NCI-H146 treated with DMSO at 0.1 percent for 48 hours (cell line): Measurements from ENCODE around the gene PKP4.

Experiments
- DNase-seq: peaks from one replicate; lab custom pipeline; 2025; ENCODE audit not compliant: unreplicated experiment; lab: John Stamatoyannopoulos, UW

The PKP4 gene

DNA sequence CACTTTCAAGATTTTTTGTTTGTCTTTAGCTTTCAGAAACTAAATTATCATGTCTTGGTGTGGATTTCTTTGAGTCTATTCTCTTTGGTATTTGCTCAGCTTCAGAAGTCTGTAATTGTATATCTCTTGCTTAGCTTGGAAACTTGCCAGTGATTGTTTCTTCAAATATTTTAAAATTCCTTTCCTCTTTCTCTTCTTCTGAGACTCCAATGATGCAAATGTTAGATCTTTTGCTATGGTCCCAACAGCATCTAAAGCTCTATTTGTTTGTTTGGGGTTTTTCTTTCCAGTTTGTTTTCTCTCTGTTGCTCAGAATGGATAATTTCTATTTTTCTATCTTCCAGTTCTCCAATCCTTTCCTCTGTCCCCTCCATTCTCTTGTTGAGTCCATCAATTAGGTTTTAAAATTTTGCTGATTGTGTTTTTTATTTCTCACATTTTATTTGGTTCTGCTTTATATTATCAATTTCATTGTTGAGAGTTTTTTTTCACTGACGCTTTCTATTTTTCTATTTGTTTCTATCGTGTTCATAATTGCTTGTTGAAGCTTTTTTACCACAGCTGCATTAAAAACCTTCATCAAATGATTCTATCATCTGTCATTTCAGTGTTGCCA lies 256.9 kb downstream of the PKP4 start:
- no peak for DNase-seq

DNA sequence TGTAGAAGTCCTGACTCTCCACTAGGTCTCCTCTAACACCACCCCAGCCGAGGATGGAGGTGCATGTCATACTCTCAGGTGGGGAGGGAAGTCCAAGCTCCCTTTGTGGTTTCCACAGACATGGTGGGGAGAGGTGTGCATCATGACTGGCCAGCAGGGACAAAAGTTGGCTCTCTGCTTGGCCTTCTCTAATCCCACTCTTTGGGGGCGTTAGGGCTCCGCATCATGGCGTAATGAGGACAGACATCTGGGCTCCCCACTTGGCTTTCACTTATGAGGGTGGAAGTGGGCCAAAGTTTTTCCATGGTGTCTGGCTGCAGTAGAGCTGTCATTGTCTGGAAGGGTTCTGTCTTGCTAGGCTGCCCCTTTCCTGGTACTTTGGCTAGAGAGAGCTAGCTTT lies 257.7 kb downstream of the PKP4 start:
- DNase-seq, result no peak

DNA sequence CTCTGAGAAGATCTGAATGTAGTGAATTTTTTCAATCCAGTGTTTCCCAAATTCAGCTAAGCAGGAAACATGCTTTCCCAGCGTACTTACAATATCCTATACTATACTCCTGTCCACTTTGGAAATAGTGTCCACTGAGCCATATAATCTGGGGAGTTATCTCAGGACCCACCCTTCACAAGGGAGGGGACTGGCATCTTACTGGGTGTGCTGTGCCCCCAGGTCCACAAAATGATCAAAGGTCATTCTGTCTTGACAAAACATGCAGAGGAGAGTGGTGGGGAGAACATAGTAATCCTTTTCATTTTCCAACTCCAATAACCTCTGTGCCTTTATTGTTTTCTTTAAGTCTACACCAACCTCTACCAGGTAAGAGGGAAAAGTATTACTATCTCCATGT lies 258.6 kb downstream of the PKP4 start:
- no peak for DNase-seq

- no peak for DNase-seq
Measured at GRCh38 chr2:158716121-158716791, 259.5 kb downstream of the PKP4 start.

GRCh38 chr2:158716921-158717320 lies 260.2 kb downstream of the PKP4 start:
- no peak for DNase-seq

DNA sequence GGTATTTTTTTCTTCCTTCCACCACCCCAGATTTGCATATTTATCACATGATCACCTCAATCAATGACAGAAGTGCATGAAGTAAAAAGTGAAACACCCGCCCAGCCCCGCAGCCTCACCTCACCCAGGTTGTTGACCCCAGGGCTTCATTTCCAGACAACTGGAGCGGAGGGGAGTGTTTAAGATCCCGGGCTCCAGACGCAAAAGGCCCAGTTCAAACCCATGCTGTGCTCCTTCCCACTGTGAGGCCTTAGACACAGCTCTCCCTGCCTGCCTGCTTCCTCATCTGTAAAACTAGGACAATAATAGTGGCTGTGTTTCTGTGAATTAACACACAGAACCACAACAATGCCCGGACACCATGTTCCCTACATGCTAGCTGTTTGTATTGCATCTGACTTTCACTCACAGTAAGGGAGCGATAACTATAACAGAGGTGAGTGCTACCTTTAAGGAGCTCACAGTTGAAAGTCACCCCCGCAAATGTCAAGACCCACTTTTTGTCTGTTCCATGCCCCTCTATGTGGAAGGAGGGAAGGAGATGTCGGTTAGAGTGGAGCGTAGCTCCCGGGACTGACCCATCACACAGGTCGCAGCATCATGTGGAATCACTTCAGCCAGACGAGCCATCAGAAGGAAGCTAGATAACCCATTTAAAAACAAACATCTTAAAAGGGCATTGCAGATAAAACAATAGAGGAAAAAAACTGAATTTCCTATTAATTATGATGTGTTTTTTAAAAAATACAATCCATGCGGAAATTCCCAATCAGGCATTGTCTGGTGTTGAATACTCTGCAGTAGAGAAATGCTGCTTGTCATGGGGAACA lies 260.8 kb downstream of the PKP4 start:
- DNase-seq, result no peak

DNA sequence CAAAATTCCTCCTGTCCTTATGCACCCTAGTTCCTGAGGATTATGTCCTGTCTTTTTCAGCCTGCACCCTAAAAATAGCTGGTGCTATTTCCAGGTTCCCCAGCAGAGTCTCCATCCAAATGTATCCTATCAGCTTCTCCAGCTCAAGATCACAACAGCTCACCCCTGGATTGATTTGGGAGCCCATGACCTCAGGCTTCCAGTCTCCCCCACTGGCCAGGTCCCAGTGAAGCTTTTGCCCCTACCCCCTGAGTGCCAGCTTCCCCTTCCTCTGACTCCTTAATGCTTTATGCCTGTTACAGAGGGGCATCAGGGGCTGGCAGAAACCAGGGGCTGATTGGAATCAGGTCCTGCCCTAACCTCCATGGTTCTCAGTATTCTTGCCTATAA lies 261.4 kb downstream of the PKP4 start:
- no peak for DNase-seq

- DNase-seq, result no peak
Measured at GRCh38 chr2:158718851-158719250, 262.1 kb downstream of the PKP4 start.

DNA sequence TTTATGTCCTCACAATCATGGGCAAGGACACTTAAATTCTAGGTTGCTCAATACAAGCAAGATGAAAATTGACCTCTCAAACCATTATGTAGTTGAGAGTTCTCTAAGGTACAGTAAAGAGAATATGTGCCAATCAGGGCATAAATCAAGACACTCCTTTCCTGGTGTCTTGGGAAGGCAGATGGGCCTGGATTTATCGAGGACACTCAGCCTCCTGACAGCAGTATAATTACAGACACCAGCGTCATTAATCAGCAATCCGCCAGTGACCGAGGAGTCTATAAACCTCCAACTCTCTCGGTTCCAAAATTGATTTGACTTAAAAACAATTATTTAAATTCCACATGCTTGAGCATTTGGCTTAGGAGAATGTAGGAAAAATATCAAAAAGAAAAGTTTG lies 262.7 kb downstream of the PKP4 start:
- no peak for DNase-seq

GRCh38 chr2:158722266-158723105 lies 265.7 kb downstream of the PKP4 start:
- DNase-seq, result no peak

DNA sequence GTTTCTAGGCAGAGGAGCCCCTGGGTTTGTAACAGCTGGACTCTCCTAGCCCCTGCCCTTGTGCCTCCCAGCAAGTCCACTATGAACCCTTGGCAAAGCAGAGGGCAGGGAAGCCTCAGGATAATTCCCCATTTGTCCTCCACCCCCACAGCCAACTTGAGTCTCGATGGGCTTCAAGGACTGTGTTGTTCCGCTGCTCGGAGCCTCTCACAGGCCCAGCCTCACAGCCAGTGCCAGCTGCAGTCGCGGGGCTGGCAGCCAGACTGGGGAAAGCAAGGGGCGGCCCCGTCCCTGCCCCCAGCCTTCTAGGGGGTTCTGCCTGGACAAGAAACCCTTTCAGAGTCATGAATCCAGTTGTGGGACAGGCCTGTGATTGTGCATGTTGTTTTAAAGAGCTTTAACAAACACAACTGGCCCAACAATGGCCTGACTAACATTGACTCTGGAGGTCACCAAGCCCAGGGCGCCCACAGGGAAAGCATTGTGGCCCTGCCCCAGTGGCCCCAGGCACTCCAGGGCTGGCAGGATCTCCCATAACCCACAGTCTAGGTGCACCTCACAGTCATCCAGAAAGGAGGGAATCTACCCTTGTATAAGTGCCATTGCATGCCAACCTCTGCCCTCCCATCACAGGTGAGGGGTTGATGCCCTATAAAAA lies 266.6 kb downstream of the PKP4 start:
- DNase-seq, result no peak

- peak; percentile 84 for DNase-seq
Measured at GRCh38 chr2:158723921-158724802, 267.4 kb downstream of the PKP4 start.

- DNase-seq, result no peak
Measured at GRCh38 chr2:158724803-158725381, 268.1 kb downstream of the PKP4 start.

DNA sequence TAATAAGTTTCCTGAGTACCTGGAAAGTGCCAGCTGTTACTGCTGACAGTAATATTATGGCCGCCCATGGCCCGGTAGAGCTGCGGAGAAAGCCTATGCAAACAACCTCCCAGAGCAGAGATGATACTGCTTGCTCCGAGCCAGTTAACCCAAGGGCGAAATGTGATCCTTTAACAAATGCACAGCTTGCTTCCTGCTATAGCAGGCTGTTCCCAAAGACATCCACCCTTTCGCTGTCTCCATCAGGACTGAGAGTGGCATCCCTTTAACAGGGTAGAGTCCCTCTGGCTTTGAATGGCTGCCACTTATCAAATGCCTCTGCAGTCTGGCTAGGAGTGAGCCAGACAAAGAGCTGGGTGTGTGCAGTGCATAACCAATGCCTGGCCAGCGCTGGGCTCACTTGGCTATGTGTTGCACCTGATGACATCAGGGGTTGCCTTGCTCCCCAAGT lies 268.7 kb downstream of the PKP4 start:
- DNase-seq, result peak; percentile 51

DNA sequence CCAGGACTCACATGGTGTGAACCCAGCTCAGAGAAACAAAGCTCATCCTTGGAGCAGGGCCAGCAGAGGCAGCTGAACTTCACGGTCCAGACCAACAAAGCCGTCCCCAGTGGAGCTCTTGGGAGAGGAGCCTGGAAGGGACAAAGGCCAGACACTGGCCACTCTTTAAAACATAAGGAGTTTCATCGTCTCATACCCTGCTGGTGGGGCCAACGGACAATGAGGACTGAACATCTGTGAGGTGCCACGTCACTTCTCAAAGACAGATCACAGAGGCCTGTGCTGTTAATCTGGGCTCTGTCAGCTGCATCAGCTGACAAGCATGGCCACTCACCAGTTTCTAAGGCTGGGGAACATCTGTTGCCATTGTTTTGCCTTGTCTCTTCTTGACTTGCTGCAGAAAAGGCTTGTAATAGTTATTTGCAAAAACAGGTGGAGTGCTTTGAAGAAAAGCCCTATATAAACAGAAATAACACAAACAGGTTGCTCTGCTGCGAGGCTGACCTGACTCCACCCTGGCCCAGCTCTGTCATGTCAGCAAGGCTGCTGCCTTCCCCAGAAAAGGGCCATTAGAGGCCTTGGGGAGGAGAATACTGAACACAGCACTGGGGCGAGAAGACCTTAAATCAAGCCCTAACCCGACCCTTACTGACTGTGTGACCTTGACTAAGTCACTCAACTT lies 270.3 kb downstream of the PKP4 start:
- DNase-seq, result no peak

DNA sequence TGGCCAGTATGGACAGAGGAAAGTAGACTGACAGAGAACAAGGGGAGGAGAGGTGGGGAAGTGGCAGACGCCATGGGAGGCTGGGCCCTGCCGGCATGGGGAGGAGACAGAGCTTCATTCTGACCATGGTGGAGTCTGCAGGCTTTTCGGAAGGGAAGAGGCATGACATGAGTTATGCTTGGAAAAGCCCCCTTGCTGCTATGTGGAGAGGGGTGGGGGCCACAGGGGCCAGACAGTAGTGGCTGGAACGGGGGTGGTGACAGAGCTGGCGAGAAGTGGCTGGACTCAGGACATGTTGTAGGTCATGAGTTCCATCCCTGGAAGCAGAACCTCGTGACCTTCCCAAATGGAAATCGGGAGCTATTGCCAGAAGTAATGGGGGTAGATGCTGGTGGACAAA lies 271.7 kb downstream of the PKP4 start:
- no peak for DNase-seq

DNA sequence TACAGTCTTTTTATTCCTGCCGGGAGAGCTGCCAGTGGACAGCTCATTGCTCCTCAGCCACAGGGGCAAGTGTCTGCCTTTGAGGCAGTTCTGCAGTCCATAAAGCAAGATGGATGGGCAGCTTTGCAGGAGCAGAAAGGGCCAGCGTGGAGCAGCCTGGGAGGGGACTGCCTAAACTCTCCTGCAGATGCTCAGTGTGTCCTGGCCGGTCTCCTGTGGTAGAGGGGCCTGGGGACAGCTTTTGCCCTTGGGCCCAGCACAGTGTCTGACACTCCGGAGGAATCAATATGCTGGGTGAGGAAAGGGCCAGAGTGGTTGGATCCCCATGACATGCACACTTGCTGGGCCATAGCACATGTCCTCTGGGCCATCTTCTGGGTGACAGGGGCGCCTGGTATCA lies 272.7 kb downstream of the PKP4 start:
- DNase-seq, result no peak

DNA sequence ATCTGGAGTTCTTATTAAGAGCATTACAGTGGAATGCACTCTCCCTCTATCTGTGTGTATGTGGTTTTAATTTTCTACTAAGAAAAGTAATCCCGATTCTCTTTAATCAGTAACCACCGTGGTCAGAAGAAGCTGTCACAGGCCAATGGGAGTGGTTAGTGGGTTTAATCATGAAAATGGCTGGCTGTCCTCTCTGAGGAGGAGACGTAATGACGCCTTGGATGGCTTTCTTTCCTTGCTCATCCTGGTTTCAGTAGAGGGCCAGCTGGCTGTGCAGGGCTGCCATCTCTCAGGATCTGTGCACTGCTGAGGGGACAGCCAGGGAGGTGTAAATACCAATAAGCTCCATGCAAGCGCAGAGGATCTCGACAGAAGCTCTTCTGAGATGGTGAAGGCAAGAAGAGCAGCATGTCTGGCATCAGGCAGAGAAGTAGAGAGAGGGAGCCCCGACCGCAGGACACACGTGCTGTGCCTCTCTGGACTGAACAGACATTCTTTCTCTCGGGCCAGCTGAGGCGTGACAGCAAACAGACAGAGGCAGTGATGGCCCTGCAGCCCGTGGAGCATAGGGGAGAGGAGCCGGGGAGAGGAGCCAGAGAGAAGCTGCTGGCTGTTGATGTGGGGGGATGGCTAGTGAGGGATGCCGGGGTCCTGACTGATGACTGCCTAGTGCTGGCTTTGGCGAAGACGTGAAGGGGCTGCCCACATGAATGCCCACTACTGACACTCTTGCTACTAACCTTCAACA lies 273.3 kb downstream of the PKP4 start:
- DNase-seq, result no peak
